Measurements from ENCODE around the gene DPH1.

The DPH1 gene

GRCh38 chr17:2024572-2025219 lies 5.3 kb upstream of the DPH1 start:
- H3K4me3 ChIP-seq, result peak overlapping the region; percentile 39 to 71 (median 50)
- peak overlapping the region in 12 of 21 experiments; percentile 16 to 65 (median 43) for H3K27ac ChIP-seq

DNA sequence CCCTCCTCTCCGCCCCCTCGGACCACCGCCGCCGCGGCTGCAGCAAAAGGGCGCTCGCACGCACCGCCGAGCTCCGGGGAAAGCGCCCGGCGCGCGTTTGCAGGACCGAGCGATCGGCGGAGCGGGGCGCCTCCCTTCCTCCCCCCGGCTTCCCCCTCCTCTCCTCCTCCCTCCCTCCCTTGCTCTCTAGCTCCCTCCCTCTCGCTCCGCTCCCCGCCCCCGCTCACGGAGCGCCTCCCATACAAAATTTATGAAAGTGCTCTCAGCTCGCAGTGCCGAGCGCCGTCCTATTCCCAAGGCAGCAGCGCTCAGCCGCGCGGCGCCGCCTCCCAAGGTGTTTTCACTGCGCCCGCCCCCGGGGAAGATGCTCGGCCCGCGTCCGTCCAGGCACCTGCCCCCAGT lies 4.7 kb upstream of the DPH1 start, which contains the start of gene RTN4RL1:
TSS of gene RTN4RL1 (minus strand) at position 115 of the 402 bp plus-strand sequence. CDS start 469 bp downstream, outside the sequence.
- Histone ChIP-seq H3K27ac (peak within 1 kb of the TSS in 12 of 21 experiments; percentile 16 to 69 (median 51)), H3K4me3 (peak within 1 kb of the TSS; percentile 39 to 71 (median 50))

GRCh38 chr17:2025622-2026309 lies 4.2 kb upstream of the DPH1 start:
- H3K4me3 ChIP-seq, result peak overlapping the region; percentile 39 to 71 (median 50)
- H3K27ac ChIP-seq, result peak overlapping the region in 7 of 21 experiments; percentile 33 to 69 (median 39)

- H3K27ac ChIP-seq, result no peak overlapping the region
- no peak overlapping the region for H3K4me3 ChIP-seq
Observed at GRCh38 chr17:2027528-2028233, 2.3 kb upstream of the DPH1 start.

DNA sequence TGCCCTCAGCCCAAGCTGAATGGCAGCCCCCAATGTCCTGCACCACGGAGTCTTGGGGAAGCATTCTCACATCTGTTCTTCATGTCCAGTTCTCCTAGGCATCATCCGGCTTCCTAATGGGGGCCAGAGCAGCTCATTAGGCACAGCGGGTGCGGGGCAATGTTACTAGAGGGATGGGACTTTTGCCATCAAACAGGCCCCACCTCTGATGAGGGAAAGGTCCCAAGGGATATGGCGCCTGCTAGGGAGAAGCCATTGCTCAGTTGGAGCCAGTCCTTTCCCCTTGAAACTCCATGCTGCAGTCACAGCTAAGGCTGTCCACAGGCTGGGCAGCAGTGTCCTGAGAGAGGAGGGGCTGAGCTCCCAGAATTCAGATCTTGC lies 1.7 kb upstream of the DPH1 start:
- Histone ChIP-seq H3K4me3 (no peak overlapping the region), H3K27ac (no peak overlapping the region)

DNA sequence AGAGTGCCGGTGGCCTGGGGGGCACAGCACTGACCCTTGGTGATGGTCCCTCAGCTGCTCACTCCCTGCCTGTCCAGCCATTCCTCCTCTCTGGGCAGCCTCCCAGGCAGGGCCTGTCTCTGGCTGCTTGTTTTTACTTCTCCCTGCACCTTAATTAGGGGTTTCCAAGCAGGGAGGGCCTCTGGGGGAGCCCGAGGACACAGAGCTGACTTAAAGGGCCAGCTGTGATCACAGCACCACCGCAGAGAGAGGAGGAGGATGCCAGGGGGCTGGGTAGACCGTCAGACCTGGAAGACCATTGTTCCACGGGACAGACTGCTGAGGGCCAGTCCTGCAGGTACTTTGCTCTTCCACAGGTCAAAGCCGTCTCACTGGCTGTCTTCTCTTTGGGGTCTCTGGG lies 1.2 kb upstream of the DPH1 start:
- H3K4me3 ChIP-seq, result no peak overlapping the region
- no peak overlapping the region for H3K27ac ChIP-seq

GRCh38 chr17:2030779-2031163 lies 818 bp downstream of the DPH1 start:
- Histone ChIP-seq H3K4me3 (peak overlapping the region; percentile 87 to 100 (median 94)), H3K27ac (peak overlapping the region in 16 of 21 experiments; percentile 26 to 90 (median 78))

GRCh38 chr17:2033153-2033552 lies 3.2 kb downstream of the DPH1 start:
- Histone ChIP-seq H3K4me3 (no peak overlapping the region), H3K27ac (no peak overlapping the region)

DNA sequence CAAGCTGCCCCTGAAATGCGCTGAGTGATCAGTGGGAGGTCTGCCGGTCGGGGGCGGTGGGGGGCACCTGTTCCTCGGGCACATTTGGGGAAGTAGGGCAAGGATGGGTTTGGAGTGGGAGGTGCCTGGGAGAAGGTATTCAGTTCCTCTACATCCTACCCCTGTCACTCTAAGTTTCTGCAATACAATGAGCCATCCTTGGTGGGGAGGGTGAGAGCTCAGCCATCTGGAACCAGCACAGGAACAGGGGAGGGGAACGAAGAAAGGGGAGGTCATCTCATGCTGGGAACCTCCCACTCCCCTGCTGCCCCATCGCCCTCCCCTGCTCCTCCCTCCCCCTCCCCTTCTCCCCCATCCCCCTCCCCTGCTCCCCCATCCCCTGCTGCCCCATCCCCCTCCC lies 4.2 kb downstream of the DPH1 start:
- Histone ChIP-seq H3K27ac (no peak overlapping the region), H3K4me3 (no peak overlapping the region)

GRCh38 chr17:2034806-2035540 lies 5.0 kb downstream of the DPH1 start:
- no peak overlapping the region for H3K27ac ChIP-seq

DNA sequence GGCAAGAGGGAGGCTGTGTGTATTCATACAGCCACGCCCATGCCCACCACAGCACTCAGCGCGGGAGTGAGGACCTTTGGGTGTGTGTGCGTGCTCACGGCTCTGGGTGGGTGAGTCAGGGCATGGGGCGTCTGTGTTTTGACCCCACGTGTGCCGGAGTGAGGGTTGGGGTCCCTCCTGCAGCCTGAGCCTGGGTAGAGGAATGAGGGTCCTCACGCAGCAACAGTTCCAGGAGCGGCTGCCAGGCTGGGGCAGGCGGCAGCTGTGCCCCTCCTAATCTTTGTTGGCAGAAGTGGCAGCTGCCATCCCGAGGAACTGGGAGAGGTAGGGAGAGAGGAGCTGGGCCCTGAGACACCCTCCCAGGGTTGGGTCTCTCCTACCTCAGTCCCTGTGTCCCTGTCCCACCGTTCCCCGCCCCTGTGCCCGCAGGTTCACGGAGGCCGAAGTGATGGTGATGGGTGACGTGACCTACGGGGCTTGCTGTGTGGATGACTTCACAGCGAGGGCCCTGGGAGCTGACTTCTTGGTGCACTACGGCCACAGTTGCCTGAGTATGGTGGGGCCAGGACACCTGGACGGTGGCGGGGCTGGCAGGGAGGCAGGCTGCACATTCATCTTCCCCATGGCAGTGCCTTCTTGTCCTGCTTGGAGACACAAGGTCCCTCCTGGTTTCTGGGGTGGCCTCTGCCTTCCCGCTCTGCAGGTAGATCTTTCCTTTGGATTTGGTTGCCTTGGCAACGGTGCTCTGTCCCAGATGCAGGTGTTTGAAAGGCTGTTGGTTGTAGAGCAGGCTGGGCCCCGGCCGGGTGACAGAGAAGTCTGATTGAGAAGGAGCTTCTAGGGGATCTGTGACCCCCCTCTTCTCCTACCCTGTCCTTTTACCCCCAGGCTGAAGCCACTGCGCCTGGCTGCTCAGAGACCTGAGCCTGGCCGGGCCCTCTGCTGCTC lies 5.9 kb downstream of the DPH1 start:
- Histone ChIP-seq H3K4me3 (no peak overlapping the region), H3K27ac (no peak overlapping the region)

More at GRCh38 chr17:2034806-2035540, 5.0 kb downstream of the DPH1 start:
- H3K4me3 ChIP-seq, result no peak overlapping the region

- H3K4me3 ChIP-seq, result no peak overlapping the region
- no peak overlapping the region for H3K27ac ChIP-seq
Observed at GRCh38 chr17:2037155-2037554, 7.2 kb downstream of the DPH1 start.

GRCh38 chr17:2040219-2040827 lies 10.4 kb downstream of the DPH1 start:
- H3K27ac ChIP-seq, result no peak overlapping the region

DNA sequence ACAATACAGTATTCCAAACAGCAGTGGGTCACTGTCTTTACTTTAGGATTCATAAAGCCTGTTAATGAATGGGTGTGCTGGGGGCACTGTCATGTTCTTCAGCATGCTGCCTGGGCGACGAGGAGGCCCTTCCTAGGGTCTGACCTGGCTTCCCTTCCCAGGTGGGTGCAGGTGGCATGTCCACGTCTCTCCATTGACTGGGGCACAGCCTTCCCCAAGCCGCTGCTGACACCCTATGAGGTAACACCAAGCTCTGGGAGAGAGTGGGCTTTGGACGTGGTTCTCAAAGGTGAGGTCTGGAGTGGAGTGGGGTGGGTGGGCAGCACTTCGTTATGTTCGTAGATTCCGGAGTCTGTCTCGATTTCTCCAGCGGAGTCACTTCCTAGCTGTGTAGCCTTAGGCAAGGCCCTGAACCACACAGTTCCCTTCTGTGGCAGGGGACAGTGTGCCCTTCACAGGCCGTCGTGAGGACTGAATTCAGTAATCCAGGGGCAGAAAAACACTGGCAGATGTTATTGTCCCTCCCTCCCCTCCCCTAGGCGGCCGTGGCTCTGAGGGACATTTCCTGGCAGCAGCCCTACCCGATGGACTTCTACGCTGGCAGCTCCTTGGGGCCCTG lies 11.1 kb downstream of the DPH1 start:
- H3K4me3 ChIP-seq, result peak overlapping the region; percentile 49 to 88 (median 53)
- H3K27ac ChIP-seq, result peak overlapping the region; percentile 2 to 97 (median 92)

More at GRCh38 chr17:2040219-2040827, 10.4 kb downstream of the DPH1 start:
- H3K4me3 ChIP-seq, result no peak overlapping the region

DNA sequence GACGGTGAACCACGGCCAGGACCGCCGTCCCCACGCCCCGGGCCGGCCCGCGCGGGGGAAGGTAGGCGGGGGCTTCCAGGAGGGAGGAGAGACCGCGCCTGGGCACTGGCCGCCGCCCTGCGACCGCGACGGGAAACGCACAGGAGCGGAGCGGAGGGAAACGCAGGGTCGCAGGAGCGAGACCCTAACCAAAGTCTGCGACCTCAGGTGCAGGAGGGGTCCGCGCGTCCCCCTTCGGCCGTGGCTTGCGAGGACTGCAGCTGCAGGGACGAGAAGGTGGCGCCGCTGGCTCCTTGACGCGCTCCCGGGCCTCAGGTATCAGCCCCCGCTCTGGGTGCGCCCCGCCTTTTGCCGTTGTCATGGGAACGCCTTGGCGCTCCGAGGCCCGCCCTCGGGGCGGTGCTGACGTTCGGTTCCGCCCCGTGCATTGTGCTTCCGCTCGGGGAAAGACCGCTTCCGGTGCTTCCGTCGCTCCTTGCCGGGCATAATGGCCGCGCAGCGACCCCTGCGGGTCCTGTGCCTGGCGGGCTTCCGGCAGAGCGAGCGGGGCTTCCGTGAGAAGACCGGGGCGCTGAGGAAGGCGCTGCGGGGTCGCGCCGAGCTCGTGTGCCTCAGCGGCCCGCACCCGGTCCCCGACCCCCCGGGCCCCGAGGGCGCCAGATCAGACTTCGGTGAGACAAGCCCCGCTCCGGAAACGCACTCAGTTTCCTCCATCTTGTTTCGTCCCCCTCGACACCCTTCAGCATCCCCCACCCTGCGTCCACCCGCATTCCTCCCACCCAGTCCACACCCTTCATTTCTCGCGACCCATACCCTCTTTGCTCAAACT lies 11.8 kb downstream of the DPH1 start, which contains the start of gene OVCA2:
TSS of gene OVCA2 (plus strand) at position 462 of the 829 bp plus-strand sequence. CDS start at position 488, 26 bp downstream.
- peak within 1 kb of the TSS; percentile 51 to 97 (median 92) for H3K27ac ChIP-seq

GRCh38 chr17:2042390-2042847 lies 12.5 kb downstream of the DPH1 start:
- H3K27ac ChIP-seq, result peak overlapping the region; percentile 51 to 97 (median 92)
- H3K4me3 ChIP-seq, result peak overlapping the region; percentile 49 to 88 (median 53)

More for the DNA sequence above, 11.8 kb downstream of the DPH1 start, which contains the start of gene OVCA2:
- peak within 1 kb of the TSS; percentile 49 to 88 (median 53) for H3K4me3 ChIP-seq
